Uterus (tissue), 2 donors: Measurements from ENCODE around the gene FOS.

Source experiments
- CTCF ChIP-seq, 4 experiments: fragments of 200-600 bp in 2 of 4; fragments of 450-650 bp in 2 of 4; sonication (generic) in 2 of 4; IDR thresholded peaks; one replicate each; pipeline ENCODE4 v1.5.1; 2016 to 2019; ENCODE audit warnings: antibody characterized with exemption in 4 of 4, mild to moderate bottlenecking in 2 of 4, moderate library complexity in 1 of 4
- POLR2A ChIP-seq, 2 donors: fragments of 450-650 bp; IDR thresholded peaks; one replicate each; pipeline ENCODE4 v1.6.1; 2016; ENCODE audit warnings: antibody characterized with exemption in 2 of 2, mild to moderate bottlenecking in 1 of 2, moderate library complexity in 1 of 2

DNA sequence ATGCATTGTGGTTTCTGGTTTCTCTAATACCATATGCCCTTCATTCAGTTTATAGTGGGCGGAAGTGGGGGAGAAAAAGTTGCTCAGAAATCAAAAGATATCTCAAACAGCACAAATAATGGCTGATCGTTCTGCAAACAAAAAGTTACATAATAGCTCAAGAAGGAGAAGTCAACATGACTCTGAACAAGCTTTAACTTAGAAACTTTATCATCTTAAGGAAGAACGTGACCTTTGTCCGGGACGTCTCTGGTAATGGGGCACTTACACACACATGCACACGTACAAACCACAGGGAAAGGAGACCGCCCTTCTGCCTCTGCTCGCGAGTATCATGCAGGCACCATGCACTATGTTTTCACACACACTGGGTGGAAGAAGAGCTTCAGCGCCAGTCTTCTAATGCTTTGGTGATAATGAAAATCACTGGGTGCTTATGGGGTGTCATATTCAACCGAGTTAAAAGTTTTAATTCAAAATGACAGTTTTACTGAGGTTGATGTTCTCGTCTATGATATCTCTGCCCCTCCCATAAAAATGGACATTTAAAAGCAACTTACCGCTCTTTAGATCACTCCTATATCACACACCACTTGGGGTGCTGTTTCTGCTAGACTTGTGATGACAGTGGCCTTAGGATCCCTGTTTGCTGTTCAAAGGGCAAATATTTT is 4.7 kb downstream of the FOS start:
- TF ChIP-seq CTCF (IDR thresholded peaks at IDR 0.05), result no peak
- no peak for TF ChIP-seq POLR2A (IDR thresholded peaks at IDR 0.05)
